Epithelial cell of proximal tubule (primary cell): ENCODE data around the gene FGF6. TPM values are rescaled to one million over a fixed set of nuclear protein-coding genes. Genes with fewer than 3 reads are reported as not detected.

Experiments
- DNase-seq: peaks from one replicate; pipeline ENCODE4 v3.0.0-alpha.2; 2011; ENCODE audit warnings: low read depth
- H3K4me3 ChIP-seq: 2 replicates; pipeline ENCODE4 v1.5.1; 2011; ENCODE audit warnings: low read depth, mild to moderate bottlenecking, low read length
- total RNA-seq: library from RNA; depleted of rRNA; stranded (reverse); fragments of >200 nt; gene quantifications from 2 replicates; pipeline ENCODE4 v1.2.3, GENCODE V29; 2015
- TF ChIP-seq, protein P1 (sequence below): conservative IDR thresholded peaks from 2 replicates; pipeline ENCODE4 v1.5.1; 2012; ENCODE audit warnings: low read depth, mild to moderate bottlenecking, low read length

FGF6 gene, protein sequence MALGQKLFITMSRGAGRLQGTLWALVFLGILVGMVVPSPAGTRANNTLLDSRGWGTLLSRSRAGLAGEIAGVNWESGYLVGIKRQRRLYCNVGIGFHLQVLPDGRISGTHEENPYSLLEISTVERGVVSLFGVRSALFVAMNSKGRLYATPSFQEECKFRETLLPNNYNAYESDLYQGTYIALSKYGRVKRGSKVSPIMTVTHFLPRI
- not detected in 2 replicates for total RNA-seq

DNA sequence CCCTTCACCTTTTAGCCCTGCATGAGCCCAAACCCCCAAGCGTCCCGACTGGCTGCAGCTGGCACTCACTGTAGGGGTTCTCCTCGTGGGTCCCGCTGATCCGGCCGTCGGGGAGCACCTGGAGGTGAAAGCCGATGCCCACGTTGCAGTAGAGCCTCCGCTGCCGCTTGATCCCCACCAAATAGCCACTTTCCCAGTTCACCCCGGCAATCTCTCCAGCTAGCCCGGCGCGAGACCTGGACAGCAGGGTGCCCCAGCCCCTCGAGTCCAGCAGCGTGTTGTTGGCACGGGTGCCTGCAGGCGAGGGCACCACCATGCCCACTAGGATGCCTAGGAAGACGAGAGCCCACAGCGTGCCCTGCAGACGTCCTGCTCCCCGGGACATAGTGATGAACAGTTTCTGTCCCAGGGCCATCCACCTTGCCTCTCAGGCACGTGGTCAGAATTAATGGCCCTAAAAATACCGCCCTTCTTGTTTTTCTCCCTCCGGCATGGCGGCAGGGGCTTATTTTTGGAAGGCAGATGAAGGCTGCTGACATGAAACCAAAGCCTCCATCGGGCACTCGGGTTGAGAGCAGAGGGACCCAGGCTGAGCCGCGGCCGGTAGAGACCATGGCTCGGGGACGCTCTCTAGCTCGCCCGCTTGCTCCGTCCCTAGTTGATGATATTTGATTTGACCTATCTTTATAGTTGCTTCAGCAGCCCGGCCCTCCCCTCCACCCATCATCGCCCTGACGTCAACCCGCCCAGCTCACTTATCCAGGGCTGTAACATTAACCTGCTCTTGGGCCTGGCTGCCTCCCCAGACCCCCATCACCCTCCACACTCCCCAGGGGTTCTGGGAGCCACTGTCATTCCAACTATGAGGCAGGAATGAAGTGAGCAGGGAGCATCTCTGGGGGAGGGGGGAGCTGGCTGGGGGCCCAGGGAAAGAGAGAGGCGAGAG is at the start of gene FGF6:
FGF6 (minus strand) TSS at position 660 of the 946 bp plus-strand sequence; CDS start at position 415, 245 bp downstream.
- TF ChIP-seq, protein P1, sequence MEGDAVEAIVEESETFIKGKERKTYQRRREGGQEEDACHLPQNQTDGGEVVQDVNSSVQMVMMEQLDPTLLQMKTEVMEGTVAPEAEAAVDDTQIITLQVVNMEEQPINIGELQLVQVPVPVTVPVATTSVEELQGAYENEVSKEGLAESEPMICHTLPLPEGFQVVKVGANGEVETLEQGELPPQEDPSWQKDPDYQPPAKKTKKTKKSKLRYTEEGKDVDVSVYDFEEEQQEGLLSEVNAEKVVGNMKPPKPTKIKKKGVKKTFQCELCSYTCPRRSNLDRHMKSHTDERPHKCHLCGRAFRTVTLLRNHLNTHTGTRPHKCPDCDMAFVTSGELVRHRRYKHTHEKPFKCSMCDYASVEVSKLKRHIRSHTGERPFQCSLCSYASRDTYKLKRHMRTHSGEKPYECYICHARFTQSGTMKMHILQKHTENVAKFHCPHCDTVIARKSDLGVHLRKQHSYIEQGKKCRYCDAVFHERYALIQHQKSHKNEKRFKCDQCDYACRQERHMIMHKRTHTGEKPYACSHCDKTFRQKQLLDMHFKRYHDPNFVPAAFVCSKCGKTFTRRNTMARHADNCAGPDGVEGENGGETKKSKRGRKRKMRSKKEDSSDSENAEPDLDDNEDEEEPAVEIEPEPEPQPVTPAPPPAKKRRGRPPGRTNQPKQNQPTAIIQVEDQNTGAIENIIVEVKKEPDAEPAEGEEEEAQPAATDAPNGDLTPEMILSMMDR: no peak
- no peak within 1 kb of the TSS for H3K4me3 ChIP-seq
- no peak for DNase-seq

DNA sequence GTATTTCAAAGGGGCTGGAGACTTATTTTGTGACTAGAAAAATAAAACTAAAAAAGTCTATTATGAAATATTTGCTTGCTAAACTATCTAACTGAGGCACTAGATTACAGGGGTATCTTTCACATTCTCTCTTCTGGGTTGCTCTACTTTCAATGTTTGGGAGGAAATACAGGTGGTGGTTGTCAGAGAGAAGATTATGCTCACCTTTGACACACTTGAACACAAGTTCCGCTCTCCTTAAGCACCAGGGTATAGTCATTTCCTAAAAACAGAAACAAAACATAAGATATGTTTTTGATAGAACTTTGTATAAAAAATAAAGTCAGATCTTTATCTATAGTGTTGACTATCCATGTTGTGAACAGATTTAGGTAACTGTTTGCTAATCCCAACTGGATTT is 45.4 kb upstream of the FGF6 start:
- H3K4me3 ChIP-seq: no peak overlapping the region
- no peak for DNase-seq
- TF ChIP-seq, protein P1: no peak

DNA sequence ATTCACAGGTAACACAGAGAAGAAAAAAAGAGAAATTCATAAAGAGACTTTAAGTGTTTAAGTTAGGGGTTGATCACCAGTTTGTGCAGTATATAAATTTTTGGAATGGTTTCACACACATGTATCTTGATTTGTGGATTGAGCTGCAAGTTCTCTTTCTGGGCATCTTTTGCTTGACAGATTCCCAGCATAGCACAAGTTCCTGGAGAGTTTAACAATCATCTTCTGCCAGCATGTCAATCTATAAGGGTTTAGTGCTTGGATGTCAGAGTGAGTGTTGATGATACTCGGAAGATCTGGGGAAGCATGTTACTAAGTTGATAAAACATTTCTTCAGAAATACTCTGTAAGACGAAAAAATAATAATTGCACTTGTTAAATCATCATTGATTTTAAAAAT is 43.9 kb upstream of the FGF6 start:
- no peak for DNase-seq
- TF ChIP-seq, protein P1: no peak
- H3K4me3 ChIP-seq: no peak overlapping the region

DNA sequence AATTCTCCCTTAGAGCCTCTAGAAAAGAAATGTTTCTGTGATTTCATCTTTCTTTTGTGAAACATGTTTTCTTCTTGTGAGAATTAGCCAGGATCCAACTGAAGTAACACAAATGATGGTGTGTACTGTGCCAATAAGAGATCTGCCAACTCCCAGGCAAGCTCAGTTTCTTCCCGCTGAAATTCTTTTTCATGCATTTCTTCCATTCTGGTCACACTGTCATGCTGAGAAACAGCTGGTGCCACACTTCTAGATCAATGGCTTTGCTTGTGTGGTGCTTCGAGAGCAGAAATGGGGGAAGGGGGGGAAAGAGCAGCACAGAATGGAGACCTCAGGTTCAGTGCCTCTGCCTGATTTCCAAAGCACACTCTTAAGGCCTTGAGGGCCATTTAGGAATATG is 41.4 kb upstream of the FGF6 start:
- H3K4me3 ChIP-seq: no peak overlapping the region
- no peak for DNase-seq
- TF ChIP-seq, protein P1: no peak

DNA sequence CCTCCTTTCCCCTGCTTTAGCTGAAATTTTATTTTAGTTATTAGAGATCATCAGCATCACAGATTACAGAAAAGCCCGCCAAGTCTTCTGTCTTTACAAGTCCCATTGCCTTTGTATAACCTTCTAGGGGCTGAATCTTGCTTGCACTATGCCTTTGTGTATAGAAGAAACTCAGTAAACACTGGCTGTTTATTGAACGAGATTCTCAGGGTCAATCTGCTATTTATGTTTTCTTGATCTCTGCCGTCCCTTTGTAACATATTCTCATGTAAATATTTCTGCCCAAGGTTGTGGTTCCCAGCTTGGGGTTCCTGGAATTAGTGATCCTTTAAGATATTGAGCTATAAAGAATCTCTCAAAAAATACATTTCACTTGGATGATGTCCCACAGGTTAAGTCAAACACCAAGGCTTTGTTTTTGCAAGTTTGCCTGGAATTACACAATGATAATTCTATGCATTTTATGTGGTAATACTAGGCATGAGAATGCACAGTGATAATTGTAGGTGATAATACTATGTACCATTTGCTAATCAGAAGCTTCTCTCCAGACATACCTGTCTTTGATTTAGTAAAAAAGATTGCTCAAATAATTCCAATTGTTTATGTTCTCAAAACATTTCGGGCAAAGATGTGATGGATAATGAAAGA is 40.6 kb upstream of the FGF6 start:
- no peak for DNase-seq
- no peak overlapping the region for H3K4me3 ChIP-seq
- TF ChIP-seq, protein P1: no peak

DNA sequence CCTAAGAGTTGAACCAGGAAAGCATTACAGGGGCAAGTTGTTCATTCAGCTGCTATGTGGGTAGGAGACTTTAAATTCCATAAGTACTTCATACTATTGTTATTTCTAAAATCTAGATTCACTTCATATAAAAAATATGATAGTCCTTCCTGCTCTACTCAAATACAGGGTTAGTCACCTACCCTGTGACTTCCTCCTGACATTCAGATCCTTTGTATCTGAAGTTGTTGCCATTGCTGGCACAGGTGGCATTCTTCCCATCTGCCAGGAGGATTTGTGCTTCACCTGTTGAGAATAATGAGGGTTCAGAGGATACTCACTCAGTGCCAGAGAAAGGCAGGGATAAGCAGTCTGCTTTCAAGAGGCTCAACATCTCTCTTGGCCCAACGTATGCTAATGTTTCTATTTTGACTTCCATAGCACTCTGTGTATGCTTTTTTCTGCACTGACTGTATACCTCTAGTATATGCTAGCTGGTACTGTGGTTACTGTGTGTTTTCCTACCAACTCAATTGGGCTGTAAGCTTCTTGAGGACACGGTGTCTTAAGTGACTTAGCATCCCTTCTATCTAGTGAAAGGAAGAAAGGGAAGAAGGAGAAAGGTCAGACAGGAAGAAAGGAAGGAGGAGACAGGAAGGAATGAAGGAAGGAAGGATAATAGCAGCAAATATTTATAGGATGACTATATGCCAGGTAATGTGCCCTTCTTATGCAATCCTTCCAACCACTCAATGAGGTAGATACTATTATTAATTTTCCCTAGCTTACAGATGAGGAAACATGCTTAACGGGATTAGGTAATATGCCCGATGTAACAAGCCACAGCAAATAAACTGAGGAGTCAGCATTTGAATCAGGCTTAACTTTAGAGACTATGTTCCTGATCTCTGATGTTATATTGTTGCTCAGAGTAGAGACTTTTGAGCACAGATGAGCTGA is 38.5 kb upstream of the FGF6 start:
- TF ChIP-seq, protein P1: no peak

More for the DNA sequence above, 38.5 kb upstream of the FGF6 start:
- DNase-seq: no peak
- no peak overlapping the region for H3K4me3 ChIP-seq
